H1 (cell line): ENCODE measurements around the gene OR6B2. TPM values are rescaled to one million over a fixed set of nuclear protein-coding genes. Genes with fewer than 3 reads are reported as not detected.

Experiments
- CTCF ChIA-PET: fragments of 300-600 bp; sonication (Branson Sonifier 250); formaldehyde crosslinking; loops from one replicate; lab custom pipeline; 2021; ENCODE audit not compliant: partially characterized antibody; lab: Charles Lee
- POLR2A ChIA-PET: fragments of 300-600 bp; sonication (Branson Sonifier 250); formaldehyde crosslinking; loops from one replicate; lab custom pipeline; 2021; ENCODE audit warnings: inconsistent platforms; ENCODE audit not compliant: partially characterized antibody; lab: Charles Lee
- DNase-seq, 2 experiments: peaks; one replicate each; pipeline versions ENCODE4 v3.0.0 to v3.0.0-alpha.2; 2010 to 2022; ENCODE audit warnings: low spot score in 2 of 2, low read depth in 1 of 2, mixed read lengths in 1 of 2
- FAIRE-seq: peaks from 2 replicates; lab custom pipeline; 2011; peaks lifted over from hg19 to GRCh38; lab: Jason Lieb, UNC
- H2AFZ ChIP-seq: 2 replicates; pipeline ENCODE4 v1.8.1; 2012; ENCODE audit warnings: low read length, inconsistent platforms
- H2AK5ac ChIP-seq: 2 replicates; pipeline ENCODE4 v1.6.1; 2013; ENCODE audit warnings: low read depth, low read length
- H2BK120ac ChIP-seq: replicated peaks from 2 replicates; pipeline ENCODE3; 2013; ENCODE audit warnings: low read depth, low read length, inconsistent platforms
- H2BK12ac ChIP-seq: 2 replicates; pipeline ENCODE4 v1.6.1; 2013; ENCODE audit warnings: low read depth, low read length
- H2BK15ac ChIP-seq: 2 replicates; pipeline ENCODE4 v1.6.1; 2013; ENCODE audit warnings: low read length
- H2BK20ac ChIP-seq: 2 replicates; pipeline ENCODE4 v1.6.1; 2013; ENCODE audit warnings: low read length
- H2BK5ac ChIP-seq: 2 replicates; pipeline ENCODE4 v1.6.1; 2013; ENCODE audit warnings: low read depth, low read length
- H3K14ac ChIP-seq: 2 replicates; pipeline ENCODE4 v1.6.1; 2013; ENCODE audit warnings: inconsistent platforms; ENCODE audit not compliant: insufficient read length
- H3K18ac ChIP-seq: 2 replicates; pipeline ENCODE4 v1.6.1; 2013; ENCODE audit warnings: low read length; ENCODE audit errors: extremely low read depth
- H3K23ac ChIP-seq: 2 replicates; pipeline ENCODE4 v1.6.1; 2013; ENCODE audit warnings: inconsistent platforms; ENCODE audit not compliant: insufficient read length
- H3K23me2 ChIP-seq: 2 replicates; pipeline ENCODE4 v1.6.1; 2013; ENCODE audit warnings: low read depth, low read length
- H3K27ac ChIP-seq: 2 replicates; pipeline ENCODE4 v1.6.1; 2011; ENCODE audit warnings: low read depth, low read length, inconsistent platforms
- H3K27me3 ChIP-seq, 4 experiments: replicated peaks in 1 of 4; 1 replicate in 1 of 4; 2 replicates in 3 of 4; pipeline versions ENCODE4 v1.6.1 to v1.8.1; 2011 to 2013; ENCODE audit warnings: low read length in 3 of 4, mild to moderate bottlenecking in 3 of 4, inconsistent platforms in 2 of 4, mixed read lengths in 2 of 4, moderate library complexity in 1 of 4; ENCODE audit not compliant: control insufficient read depth in 3 of 4, insufficient read depth in 3 of 4; ENCODE audit errors: extremely low read depth in 1 of 4
- H3K36me3 ChIP-seq, 4 experiments: 2 replicates each; pipeline versions ENCODE4 v1.6.1 to v1.8.1; 2011 to 2013; ENCODE audit warnings: mild to moderate bottlenecking in 4 of 4, low read length in 3 of 4, moderate library complexity in 2 of 4, control low read depth in 1 of 4, inconsistent platforms in 1 of 4; ENCODE audit not compliant: insufficient read depth in 4 of 4, control insufficient read depth in 2 of 4
- H3K4ac ChIP-seq: replicated peaks from 2 replicates; pipeline ENCODE3; 2013; ENCODE audit warnings: low read length, low read depth, mixed read lengths, inconsistent platforms; ENCODE audit not compliant: insufficient read length
- H3K4me1 ChIP-seq, 4 experiments: replicated peaks in 1 of 4; 1 replicate in 1 of 4; 2 replicates in 3 of 4; pipeline versions ENCODE4 v1.6.1 to v1.8.1; 2011 to 2013; ENCODE audit warnings: low read length in 3 of 4, inconsistent platforms in 2 of 4, mixed read lengths in 1 of 4; ENCODE audit not compliant: insufficient read depth in 4 of 4, control insufficient read depth in 3 of 4
- H3K4me2 ChIP-seq, 2 experiments: 2 replicates each; pipeline versions ENCODE4 v1.6.1 to v1.8.1; 2011 to 2013; ENCODE audit warnings: low read depth in 2 of 2, low read length in 2 of 2, control low read depth in 1 of 2, inconsistent platforms in 1 of 2, mild to moderate bottlenecking in 1 of 2; ENCODE audit not compliant: insufficient read depth in 1 of 2
- H3K4me3 ChIP-seq, 4 experiments: fragments of 200-600, 300-600 bp in 1 of 4; sonication (generic), shearing (Covaris generic), sonication (Bioruptor Twin) in 1 of 4; 2 replicates each; pipeline versions ENCODE4 v1.5.1 to v1.8.1; 2011 to 2016; ENCODE audit warnings: low read length in 4 of 4, low read depth in 3 of 4, control low read depth in 2 of 4, inconsistent platforms in 2 of 4, mild to moderate bottlenecking in 2 of 4, mixed read lengths in 1 of 4, moderate library complexity in 1 of 4; ENCODE audit not compliant: insufficient read depth in 2 of 4; ENCODE audit errors: extremely low read depth in 1 of 4
- H3K56ac ChIP-seq: replicated peaks from 2 replicates; pipeline ENCODE3; 2013; ENCODE audit warnings: low read depth, mild to moderate bottlenecking, mixed read lengths, low read length, inconsistent platforms; ENCODE audit not compliant: insufficient read length
- H3K79me1 ChIP-seq: 2 replicates; pipeline ENCODE4 v1.6.1; 2013; ENCODE audit warnings: low read depth, low read length, control low read depth
- H3K79me2 ChIP-seq, 2 experiments: 2 replicates each; pipeline versions ENCODE4 v1.6.1 to v1.8.1; 2012 to 2013; ENCODE audit warnings: low read length in 2 of 2, mild to moderate bottlenecking in 2 of 2, inconsistent platforms in 1 of 2; ENCODE audit not compliant: insufficient read depth in 2 of 2, control insufficient read depth in 1 of 2
- H3K9ac ChIP-seq, 4 experiments: replicated peaks in 1 of 4; 1 replicate in 1 of 4; 2 replicates in 3 of 4; pipeline versions ENCODE4 v1.6.1 to v1.8.1; 2011 to 2013; ENCODE audit warnings: low read depth in 3 of 4, low read length in 3 of 4, control low read depth in 2 of 4, mild to moderate bottlenecking in 2 of 4, moderate library complexity in 2 of 4, inconsistent platforms in 1 of 4; ENCODE audit errors: extremely low read depth in 1 of 4
- H3K9me3 ChIP-seq, 2 experiments: 2 replicates each; pipeline versions ENCODE4 v1.6.1 to v1.8.1; 2012 to 2013; ENCODE audit warnings: mild to moderate bottlenecking in 2 of 2, moderate library complexity in 2 of 2, control low read depth in 1 of 2, inconsistent platforms in 1 of 2, low read depth in 1 of 2, low read length in 1 of 2, mixed read lengths in 1 of 2; ENCODE audit not compliant: insufficient read depth in 2 of 2
- H4K20me1 ChIP-seq, 2 experiments: replicated peaks in 1 of 2; 2 replicates each; pipeline versions ENCODE3 to v1.8.1; 2011 to 2013; ENCODE audit warnings: inconsistent platforms in 2 of 2, low read length in 2 of 2, mild to moderate bottlenecking in 1 of 2; ENCODE audit not compliant: insufficient read depth in 2 of 2, control insufficient read depth in 1 of 2
- H4K5ac ChIP-seq: 2 replicates; pipeline ENCODE4 v1.6.1; 2013; ENCODE audit warnings: low read length, low read depth, mixed read lengths, inconsistent platforms; ENCODE audit not compliant: insufficient read length
- H4K8ac ChIP-seq: 2 replicates; pipeline ENCODE4 v1.8.0; 2013; ENCODE audit warnings: mild to moderate bottlenecking, moderate library complexity, low read length, inconsistent platforms; ENCODE audit not compliant: insufficient read depth; ENCODE audit errors: extremely low read depth
- H4K91ac ChIP-seq: replicated peaks from 2 replicates; pipeline ENCODE3; 2013; ENCODE audit warnings: low read length, mixed read lengths, inconsistent platforms; ENCODE audit not compliant: insufficient read length
- CBX5 ChIP-seq: fragments of 300-800, 300-1000 bp; sonication (generic); IDR thresholded peaks from 2 replicates; pipeline ENCODE4 v1.7.1; 2016; ENCODE audit warnings: antibody characterized with exemption, low read length, low read depth
- CEBPB ChIP-seq: IDR thresholded peaks from 2 replicates; pipeline ENCODE4 v1.6.1; 2012; ENCODE audit warnings: low read depth, low read length
- CHD1 ChIP-seq: IDR thresholded peaks from 2 replicates; pipeline ENCODE4 v1.6.1; 2012; ENCODE audit warnings: low read depth, low read length, improper control_type of control experiment
- CHD2 ChIP-seq: IDR thresholded peaks from 2 replicates; pipeline ENCODE4 v1.6.1; 2012; ENCODE audit warnings: low read length, improper control_type of control experiment
- KDM4A ChIP-seq: IDR thresholded peaks from one replicate; pipeline ENCODE4 v1.7.1; 2012; ENCODE audit warnings: low read depth, mild to moderate bottlenecking, moderate library complexity, low read length, inconsistent platforms; ENCODE audit not compliant: severe bottlenecking
- KDM5A ChIP-seq: fragments of 200-600 bp; IDR thresholded peaks from 2 replicates; pipeline ENCODE4 v1.7.1; 2012; ENCODE audit warnings: mild to moderate bottlenecking, low read length, inconsistent platforms, mixed read lengths
- RFX5 ChIP-seq: IDR thresholded peaks from 2 replicates; pipeline ENCODE4 v1.6.1; 2011; ENCODE audit warnings: low read depth, low read length, improper control_type of control experiment, borderline replicate concordance
- TAF1 ChIP-seq: IDR thresholded peaks from 2 replicates; pipeline ENCODE4 v1.6.1; 2011; ENCODE audit warnings: mild to moderate bottlenecking, low read depth, low read length
- TAF7 ChIP-seq: optimal IDR thresholded peaks from 2 replicates; pipeline ENCODE3; 2011; ENCODE audit warnings: low read depth, mild to moderate bottlenecking, inconsistent platforms, low read length, moderate library complexity, borderline replicate concordance
- TEAD4 ChIP-seq: IDR thresholded peaks from 2 replicates; pipeline ENCODE4 v1.6.1; 2012; ENCODE audit warnings: low read depth, low read length, inconsistent platforms, mixed read lengths
- polyA plus RNA-seq, 7 experiments: library from polyadenylated mRNA; depleted of rRNA in 3 of 7; stranded (reverse) in 5 of 7; unstranded in 2 of 7; fragments of >200 nt in 5 of 7; fragments of 200-250 nt in 2 of 7; gene quantifications; 1 replicate in 5 of 7; 2 replicates in 1 of 7; 4 replicates in 1 of 7; pipeline versions ENCODE4 v1.2.1 to v1.2.3, GENCODE V29; 2011 to 2013; ENCODE audit warnings: missing spikeins in 2 of 7, mixed read lengths in 2 of 7
- total RNA-seq: library from RNA; stranded (reverse); fragmentation: NEBNext Ultra II Directional; extraction: Animal tissue kit (Norgen Biotek cat#: 25700); gene quantifications from 2 replicates; pipeline ENCODE4 v1.2.1, GENCODE V29; 2021

The OR6B2 gene
- total and polyA plus RNA-seq, 2 of the 8 experiments (the other 6 are each of a cell fraction or from before 2014, with no cell fraction given), result not detected

DNA sequence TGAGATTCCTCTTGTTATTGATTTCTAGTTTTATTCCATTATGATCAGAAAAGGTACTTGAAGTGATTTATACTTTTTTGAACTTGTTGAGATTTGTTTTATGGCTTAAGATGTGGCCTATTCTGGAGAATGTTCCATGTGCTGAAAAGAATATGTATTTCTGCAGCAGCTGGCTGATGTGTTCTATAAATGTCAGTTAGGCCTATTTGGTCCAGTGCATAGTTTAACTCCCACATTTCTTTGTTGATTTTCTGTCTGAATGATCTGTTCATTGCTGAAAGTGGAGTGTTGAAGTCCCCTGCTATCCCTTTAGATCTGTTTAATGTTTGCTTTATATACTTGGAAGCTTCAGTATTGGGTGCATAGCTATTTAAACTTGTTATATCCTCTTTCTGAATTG is 7.1 kb upstream of the OR6B2 start:
- Histone ChIP-seq H3K14ac (no peak overlapping the region), H3K79me2 (no peaks in the 10 kb centered on the region), H2BK20ac (no peak overlapping the region), H3K18ac (no peak overlapping the region), H3K4me2 (no peak overlapping the region), H3K27me3 (peaks cover 0 to 3% (median 0%) of the 10 kb centered on the region in 4 experiments; a peak in 1 of 7 replicates), H3K4me1 (no peaks in the 10 kb centered on the region), H2AFZ (no peak overlapping the region), H4K91ac (no peak overlapping the region), H3K23me2 (no peaks in the 10 kb centered on the region), H2BK12ac (no peak overlapping the region), H3K4me3 (no peak overlapping the region), H3K27ac (no peak overlapping the region), H2BK15ac (no peak overlapping the region), H2AK5ac (no peak overlapping the region), H3K79me1 (no peaks in the 10 kb centered on the region), H3K56ac (no peak overlapping the region), H3K23ac (no peak overlapping the region), H3K9ac (no peak overlapping the region), H4K20me1 (no peaks in the 10 kb centered on the region), H2BK120ac (no peak overlapping the region), H3K4ac (no peak overlapping the region), H4K8ac (no peak overlapping the region), H2BK5ac (no peak overlapping the region), H3K36me3 (no peaks in the 10 kb centered on the region), H4K5ac (no peak overlapping the region), H3K9me3 (0 out of 4 replicates have a peak, but pooled peaks cover 3% of the 10 kb centered on the region in 2 experiments)
- ChIA-PET POLR2A (no interaction called here), CTCF (no interaction called here)
- no peak for DNase-seq
- FAIRE-seq, result no peak
- TF ChIP-seq TAF7 (no peak), RFX5 (no peak), KDM5A (no peak), TEAD4 (no peak), KDM4A (no peak), TAF1 (no peak), CHD2 (no peak), CHD1 (no peak), CBX5 (no peak), CEBPB (no peak)
